ENCODE measurements around the gene SKOR1. TPM values are rescaled to one million over a fixed set of nuclear protein-coding genes. Genes with fewer than 3 reads are reported as not detected.

SKOR1 gene
- total RNA-seq, 1 donor from 2014 or later: 0.22 TPM

DNA sequence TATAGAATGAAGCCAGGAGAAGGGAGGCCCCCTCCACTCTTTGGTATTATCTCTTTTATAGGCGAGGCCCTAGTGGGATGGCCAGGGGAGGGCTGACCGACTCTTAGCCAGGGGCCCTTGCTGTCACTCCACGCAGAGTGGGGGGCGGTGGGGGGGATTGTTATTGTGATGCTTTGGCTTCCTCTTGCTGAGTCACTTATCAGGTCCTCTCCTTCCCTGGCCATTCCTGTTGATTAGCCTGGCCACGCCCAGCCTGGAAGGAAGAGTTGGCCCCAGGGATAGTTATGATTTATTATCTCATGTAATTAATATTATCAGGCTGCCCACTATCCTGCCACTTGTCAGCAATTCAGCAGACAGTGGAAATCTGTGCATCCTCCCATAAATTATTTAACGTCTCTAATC lies 25.5 kb upstream of the SKOR1 start:
- intact Hi-C loops (cut with micrococcal nuclease): no loop called here
- H3K36me3 ChIP-seq: peaks cover 11% of the 10 kb centered on the region
- H3K4me3 ChIP-seq: no peak overlapping the region
- peaks cover 9% of the 10 kb centered on the region for H3K9me3 ChIP-seq (replicated peaks)
- no peak overlapping the region for H3K27ac ChIP-seq (replicated peaks)
- H3K27me3 ChIP-seq (ENCODE audit: low read depth): no peaks in the 10 kb centered on the region
- no peak for DNase-seq
- H3K4me1 ChIP-seq: peaks cover 42% of the 10 kb centered on the region
- TF ChIP-seq, protein P1, sequence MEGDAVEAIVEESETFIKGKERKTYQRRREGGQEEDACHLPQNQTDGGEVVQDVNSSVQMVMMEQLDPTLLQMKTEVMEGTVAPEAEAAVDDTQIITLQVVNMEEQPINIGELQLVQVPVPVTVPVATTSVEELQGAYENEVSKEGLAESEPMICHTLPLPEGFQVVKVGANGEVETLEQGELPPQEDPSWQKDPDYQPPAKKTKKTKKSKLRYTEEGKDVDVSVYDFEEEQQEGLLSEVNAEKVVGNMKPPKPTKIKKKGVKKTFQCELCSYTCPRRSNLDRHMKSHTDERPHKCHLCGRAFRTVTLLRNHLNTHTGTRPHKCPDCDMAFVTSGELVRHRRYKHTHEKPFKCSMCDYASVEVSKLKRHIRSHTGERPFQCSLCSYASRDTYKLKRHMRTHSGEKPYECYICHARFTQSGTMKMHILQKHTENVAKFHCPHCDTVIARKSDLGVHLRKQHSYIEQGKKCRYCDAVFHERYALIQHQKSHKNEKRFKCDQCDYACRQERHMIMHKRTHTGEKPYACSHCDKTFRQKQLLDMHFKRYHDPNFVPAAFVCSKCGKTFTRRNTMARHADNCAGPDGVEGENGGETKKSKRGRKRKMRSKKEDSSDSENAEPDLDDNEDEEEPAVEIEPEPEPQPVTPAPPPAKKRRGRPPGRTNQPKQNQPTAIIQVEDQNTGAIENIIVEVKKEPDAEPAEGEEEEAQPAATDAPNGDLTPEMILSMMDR (IDR thresholded peaks at IDR 0.05; ENCODE audit: borderline replicate concordance): no peak

DNA sequence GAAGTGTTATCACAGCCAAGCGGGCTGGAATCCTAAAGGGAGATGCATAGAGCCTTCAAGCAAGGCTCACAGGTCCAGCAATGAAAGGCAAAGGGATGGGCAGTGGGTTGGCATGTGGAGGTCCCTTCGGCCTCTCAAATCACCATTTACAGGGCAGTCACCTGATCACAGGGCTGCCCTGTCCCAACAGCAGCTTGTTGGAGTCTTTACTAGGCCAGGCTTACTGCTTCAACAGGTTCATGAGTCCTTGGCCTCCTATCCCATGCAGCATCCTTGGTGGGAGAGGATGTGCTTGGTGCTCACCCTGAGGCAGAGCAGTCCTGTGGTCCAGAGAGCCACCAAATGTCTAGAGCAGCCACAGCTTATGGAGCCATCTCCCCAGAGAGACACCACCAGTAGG lies 24.2 kb upstream of the SKOR1 start:
- Histone ChIP-seq H3K36me3 (peaks cover 7% of the 10 kb centered on the region), H3K4me1 (peaks cover 39% of the 10 kb centered on the region), H3K27ac (replicated peaks) (no peak overlapping the region), H3K4me3 (no peak overlapping the region), H3K9me3 (replicated peaks) (no peaks in the 10 kb centered on the region), H3K27me3 (ENCODE audit: low read depth) (no peaks in the 10 kb centered on the region)
- TF ChIP-seq, protein P1 (IDR thresholded peaks at IDR 0.05; ENCODE audit: borderline replicate concordance): no peak
- no peak for DNase-seq
- intact Hi-C loops (cut with micrococcal nuclease): no loop called here

DNA sequence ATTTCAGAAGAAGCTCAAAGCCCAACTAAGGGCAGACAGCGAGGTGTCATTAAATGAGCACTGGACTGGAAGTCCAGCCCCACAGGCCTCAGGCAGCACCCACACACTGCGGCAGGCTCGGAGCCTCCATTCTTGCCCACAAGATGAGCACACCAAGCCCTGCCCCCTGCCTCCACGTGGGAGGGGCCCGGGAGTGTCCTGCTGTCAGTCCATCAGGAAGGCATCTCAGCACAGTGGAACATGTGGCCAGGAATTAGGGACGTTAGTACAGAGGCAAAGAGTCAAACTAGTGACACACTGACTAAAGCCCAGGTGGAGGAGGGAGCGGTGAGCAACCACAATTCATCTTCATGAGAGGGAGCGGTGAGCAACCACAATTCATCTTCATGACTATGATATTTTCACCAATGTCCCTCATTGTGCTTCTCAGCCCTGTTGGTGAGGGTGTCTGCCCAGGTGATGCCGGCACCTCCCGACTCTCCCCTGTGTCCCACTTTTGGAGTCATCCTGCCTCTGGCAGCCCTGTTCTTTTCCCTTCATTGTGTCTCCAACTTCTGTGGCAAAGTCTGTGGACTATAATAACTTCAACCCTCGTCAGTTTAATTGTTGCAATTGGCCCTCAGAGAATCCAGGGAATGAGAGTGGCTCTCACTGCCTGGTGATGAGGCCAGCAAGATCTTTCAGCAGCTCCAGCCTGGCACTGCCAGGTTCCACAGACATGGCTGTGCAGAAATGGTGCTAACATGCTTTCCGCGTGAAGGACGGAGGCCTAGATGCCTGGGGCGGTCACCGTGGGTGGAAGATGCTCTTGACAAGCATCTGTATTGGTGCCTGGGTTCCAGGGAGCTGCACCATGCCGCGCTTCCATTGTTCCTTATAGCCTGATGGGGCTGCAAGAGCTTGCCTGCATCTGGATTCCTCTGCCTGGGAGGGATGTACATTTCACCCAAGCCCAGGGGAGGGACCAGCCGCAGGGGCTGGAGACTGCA lies 23.1 kb upstream of the SKOR1 start:
- H3K27ac ChIP-seq (replicated peaks): no peak overlapping the region
- DNase-seq: no peak
- H3K27me3 ChIP-seq (ENCODE audit: low read depth): no peaks in the 10 kb centered on the region
- peaks cover 28% of the 10 kb centered on the region for H3K4me1 ChIP-seq
- H3K36me3 ChIP-seq: peaks cover 17% of the 10 kb centered on the region
- TF ChIP-seq, protein P1 (IDR thresholded peaks at IDR 0.05; ENCODE audit: borderline replicate concordance): no peak
- no peak overlapping the region for H3K4me3 ChIP-seq
- intact Hi-C loops (cut with micrococcal nuclease): no loop called here
- no peaks in the 10 kb centered on the region for H3K9me3 ChIP-seq (replicated peaks)

DNA sequence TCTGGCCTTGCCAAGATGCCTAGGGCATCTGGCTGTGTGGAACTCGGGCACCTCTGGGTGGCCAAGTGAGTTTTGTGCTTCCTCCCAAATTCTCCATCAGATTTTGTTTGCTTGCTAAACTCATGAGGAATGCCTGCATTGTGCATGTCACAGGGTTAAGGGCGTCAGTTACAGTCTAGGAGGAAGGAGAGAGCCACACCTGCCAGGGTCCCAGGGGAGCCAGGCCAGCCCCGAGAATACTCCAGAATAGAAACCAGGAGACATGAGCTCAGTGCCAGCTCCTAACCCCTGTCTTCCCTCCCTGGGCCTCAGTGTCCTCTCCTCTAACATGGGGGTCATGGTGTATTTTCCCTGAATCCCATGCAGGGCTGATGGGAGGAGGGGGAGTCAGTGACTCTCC lies 22.0 kb upstream of the SKOR1 start:
- H3K27ac ChIP-seq (replicated peaks): no peak overlapping the region
- no peaks in the 10 kb centered on the region for H3K9me3 ChIP-seq (replicated peaks)
- H3K27me3 ChIP-seq (ENCODE audit: low read depth): no peaks in the 10 kb centered on the region
- intact Hi-C loops (cut with micrococcal nuclease): no loop called here
- H3K4me3 ChIP-seq: no peak overlapping the region
- H3K36me3 ChIP-seq: peaks cover 21% of the 10 kb centered on the region
- peaks cover 22% of the 10 kb centered on the region for H3K4me1 ChIP-seq
- TF ChIP-seq, protein P1 (IDR thresholded peaks at IDR 0.05; ENCODE audit: borderline replicate concordance): no peak
- no peak for DNase-seq

DNA sequence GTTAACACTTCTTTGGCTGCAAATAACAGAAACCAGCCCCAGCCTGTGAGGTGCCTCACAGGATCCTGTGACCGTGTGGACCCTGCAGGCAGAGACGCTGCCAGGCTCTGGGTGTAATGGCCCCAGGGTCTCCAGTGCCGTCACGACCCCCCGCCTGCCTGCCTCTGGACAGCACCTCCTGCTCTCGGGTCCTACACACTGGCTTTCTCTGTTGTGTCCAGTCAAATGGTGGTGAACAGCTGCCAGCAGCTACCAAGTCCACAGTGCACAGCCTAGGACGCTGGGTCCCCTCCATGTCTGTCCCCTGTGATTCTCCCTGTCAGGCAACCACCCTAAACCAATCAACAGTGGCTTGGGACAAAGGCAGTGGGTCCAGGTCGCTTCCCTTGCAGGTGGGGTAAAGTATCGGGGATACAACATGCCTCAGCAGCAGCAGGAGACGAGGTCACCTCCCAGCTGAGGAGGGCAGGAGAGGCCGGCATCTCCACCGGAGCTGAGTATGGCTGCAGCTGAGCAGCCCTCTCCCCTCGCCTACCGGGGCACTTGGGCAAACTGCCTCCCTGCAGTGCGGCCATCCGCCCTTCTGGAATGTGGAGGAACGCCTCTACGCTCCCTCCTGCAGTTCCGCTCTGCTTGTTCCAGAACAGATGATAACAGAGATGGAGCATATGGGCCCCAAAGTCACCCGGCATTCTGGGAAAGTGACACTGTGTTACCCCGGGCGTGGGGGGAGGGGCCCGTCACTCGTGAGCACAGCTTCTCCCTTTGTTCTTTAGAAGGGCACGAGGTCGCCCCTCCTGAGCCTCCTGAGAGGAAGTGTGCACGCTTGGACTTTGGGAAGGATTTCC lies 21.1 kb upstream of the SKOR1 start:
- no peaks in the 10 kb centered on the region for H3K9me3 ChIP-seq (replicated peaks)
- H3K36me3 ChIP-seq: peaks cover 21% of the 10 kb centered on the region
- intact Hi-C loops (cut with micrococcal nuclease): no loop called here
- no peak overlapping the region for H3K4me3 ChIP-seq
- TF ChIP-seq, protein P1 (IDR thresholded peaks at IDR 0.05; ENCODE audit: borderline replicate concordance): no peak
- DNase-seq: no peak
- peaks cover 22% of the 10 kb centered on the region for H3K4me1 ChIP-seq
- H3K27me3 ChIP-seq (ENCODE audit: low read depth): no peaks in the 10 kb centered on the region
- H3K27ac ChIP-seq (replicated peaks): no peak overlapping the region

Measured in left ventricle myocardium inferior (tissue), 1 donor.